Fibroblast of lung (primary cell): Measurements from ENCODE around the gene RASL11B. TPM values are rescaled to one million over a fixed set of nuclear protein-coding genes. Genes with fewer than 3 reads are reported as not detected.

Experiments
- DNase-seq, 2 donors: peaks; one replicate each; pipeline versions ENCODE4 v3.0.0 to v3.0.0-alpha.2; 2010; ENCODE audit warnings: low read depth in 2 of 2
- H2AFZ ChIP-seq: 2 replicates; pipeline ENCODE4 v1.5.1; 2012; ENCODE audit warnings: low read length, control low read depth, inconsistent platforms
- H3K27ac ChIP-seq: 2 replicates; pipeline ENCODE4 v1.5.1; 2011; ENCODE audit warnings: low read length, control low read depth; ENCODE audit not compliant: insufficient read depth
- H3K27me3 ChIP-seq: 2 replicates; pipeline ENCODE4 v1.5.1; 2011; ENCODE audit warnings: mild to moderate bottlenecking, low read length; ENCODE audit not compliant: control insufficient read depth, insufficient read depth
- H3K36me3 ChIP-seq: 2 replicates; pipeline ENCODE4 v1.5.1; 2011; ENCODE audit warnings: low read length; ENCODE audit not compliant: control insufficient read depth, insufficient read depth
- H3K4me1 ChIP-seq: 2 replicates; pipeline ENCODE4 v1.5.1; 2011; ENCODE audit warnings: low read length; ENCODE audit not compliant: control insufficient read depth, insufficient read depth; ENCODE audit errors: extremely low read depth
- H3K4me2 ChIP-seq: 2 replicates; pipeline ENCODE4 v1.5.1; 2011; ENCODE audit warnings: low read length, control low read depth; ENCODE audit not compliant: insufficient read depth; ENCODE audit errors: extremely low read depth
- H3K4me3 ChIP-seq, 4 experiments: fragments of 200-600 bp in 1 of 4; sonication (generic) in 1 of 4; replicated peaks in 1 of 4; 2 replicates each; pipeline ENCODE4 v1.5.1; 2011 to 2016; ENCODE audit warnings: low read length in 4 of 4, low read depth in 3 of 4, mild to moderate bottlenecking in 3 of 4, control low read depth in 2 of 4, inconsistent platforms in 1 of 4, mixed read lengths in 1 of 4; ENCODE audit not compliant: insufficient read depth in 1 of 4; ENCODE audit errors: control extremely low read depth in 1 of 4
- H3K79me2 ChIP-seq: 2 replicates; pipeline ENCODE4 v1.5.1; 2012; ENCODE audit warnings: mild to moderate bottlenecking, low read length, inconsistent platforms; ENCODE audit not compliant: control insufficient read depth, insufficient read depth
- H3K9ac ChIP-seq: 2 replicates; pipeline ENCODE4 v1.5.1; 2011; ENCODE audit warnings: mild to moderate bottlenecking, low read length, control low read depth; ENCODE audit not compliant: insufficient read depth
- H3K9me3 ChIP-seq: 2 replicates; pipeline ENCODE4 v1.5.1; 2012; ENCODE audit warnings: low read depth, low read length; ENCODE audit not compliant: control insufficient read depth, insufficient read depth
- H4K20me1 ChIP-seq: 2 replicates; pipeline ENCODE4 v1.5.1; 2011; ENCODE audit warnings: low read length; ENCODE audit not compliant: control insufficient read depth, insufficient read depth; ENCODE audit errors: extremely low read depth
- EZH2 ChIP-seq: IDR thresholded peaks from 2 replicates; pipeline ENCODE4 v1.5.1; 2012; ENCODE audit warnings: low read length, control low read depth, mild to moderate bottlenecking; ENCODE audit errors: missing control alignments
- polyA plus RNA-seq, 2 donors: library from polyadenylated mRNA; depleted of rRNA in 1 of 2; stranded (reverse) in 1 of 2; unstranded in 1 of 2; fragments of >200 nt; gene quantifications; 2 replicates each; pipeline ENCODE4 v1.2.1, GENCODE V29; 2011 to 2012; ENCODE audit warnings: missing spikeins in 1 of 2
- total RNA-seq: library from RNA; depleted of rRNA; stranded (reverse); fragments of >200 nt; gene quantifications from 2 replicates; pipeline ENCODE4 v1.2.1, GENCODE V29; 2014
- TF ChIP-seq, protein P1 (sequence below), 2 donors: IDR thresholded peaks in 1 of 2; conservative IDR thresholded peaks in 1 of 2; 1 replicate in 1 of 2; 2 replicates in 1 of 2; pipeline ENCODE4 v1.5.1; 2011 to 2012; ENCODE audit warnings: low read length in 2 of 2, control low read depth in 1 of 2, inconsistent platforms in 1 of 2, low read depth in 1 of 2, mild to moderate bottlenecking in 1 of 2

Gene RASL11B
- total and polyA plus RNA-seq, 2 donors (not counting 1 experiment from before 2014, with no cell fraction given), result 2.1 to 15.2 TPM

DNA sequence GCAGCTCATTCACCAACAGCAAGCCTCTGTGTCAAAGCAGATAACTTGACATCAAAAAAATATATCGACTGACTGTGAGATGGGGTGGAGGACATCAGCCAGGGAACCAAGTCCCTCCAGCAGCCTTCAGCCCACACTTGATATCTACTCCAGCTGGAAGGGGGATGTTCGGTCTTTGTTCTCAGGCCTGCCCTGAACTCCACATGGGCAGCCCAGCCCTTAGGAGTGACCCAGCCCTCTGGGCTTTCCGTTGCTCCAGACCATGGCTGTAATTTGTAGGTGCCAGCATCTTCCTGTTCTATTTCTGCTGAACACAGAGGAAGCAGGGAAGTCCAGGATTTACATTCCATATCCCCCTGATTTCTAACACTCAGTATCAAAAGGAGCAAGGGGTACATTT is 17.4 kb downstream of the RASL11B start:
- H3K36me3 ChIP-seq, result no peaks in the 10 kb centered on the region
- H3K4me1 ChIP-seq, result no peaks in the 10 kb centered on the region

DNA sequence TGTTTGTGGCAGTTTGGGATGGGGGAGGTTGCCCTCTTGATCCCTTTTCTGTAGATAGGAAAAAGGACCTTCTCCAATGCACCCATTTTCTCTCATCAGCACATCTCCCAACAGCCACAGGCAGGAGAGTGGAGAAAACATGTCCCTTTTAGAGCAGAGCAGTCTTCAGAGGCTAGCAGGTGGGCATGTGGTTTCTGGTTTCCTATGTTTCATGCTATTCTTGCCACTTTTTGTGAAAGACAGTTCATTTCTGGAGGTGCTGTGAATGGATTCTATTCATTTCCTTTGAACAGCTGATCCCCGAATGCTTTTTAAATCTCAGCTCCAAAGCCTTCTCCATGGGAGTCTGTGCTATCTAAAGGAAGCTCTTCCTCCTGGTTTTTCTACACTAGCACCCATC is 18.9 kb downstream of the RASL11B start:
- TF ChIP-seq, protein P1, sequence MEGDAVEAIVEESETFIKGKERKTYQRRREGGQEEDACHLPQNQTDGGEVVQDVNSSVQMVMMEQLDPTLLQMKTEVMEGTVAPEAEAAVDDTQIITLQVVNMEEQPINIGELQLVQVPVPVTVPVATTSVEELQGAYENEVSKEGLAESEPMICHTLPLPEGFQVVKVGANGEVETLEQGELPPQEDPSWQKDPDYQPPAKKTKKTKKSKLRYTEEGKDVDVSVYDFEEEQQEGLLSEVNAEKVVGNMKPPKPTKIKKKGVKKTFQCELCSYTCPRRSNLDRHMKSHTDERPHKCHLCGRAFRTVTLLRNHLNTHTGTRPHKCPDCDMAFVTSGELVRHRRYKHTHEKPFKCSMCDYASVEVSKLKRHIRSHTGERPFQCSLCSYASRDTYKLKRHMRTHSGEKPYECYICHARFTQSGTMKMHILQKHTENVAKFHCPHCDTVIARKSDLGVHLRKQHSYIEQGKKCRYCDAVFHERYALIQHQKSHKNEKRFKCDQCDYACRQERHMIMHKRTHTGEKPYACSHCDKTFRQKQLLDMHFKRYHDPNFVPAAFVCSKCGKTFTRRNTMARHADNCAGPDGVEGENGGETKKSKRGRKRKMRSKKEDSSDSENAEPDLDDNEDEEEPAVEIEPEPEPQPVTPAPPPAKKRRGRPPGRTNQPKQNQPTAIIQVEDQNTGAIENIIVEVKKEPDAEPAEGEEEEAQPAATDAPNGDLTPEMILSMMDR (conservative IDR thresholded peaks at IDR 0.05 in 1 of 2, IDR thresholded peaks at IDR 0.05 in 1 of 2; ENCODE audit: low read depth in 1 of 2, low read length in 2 of 2), result no peak
- no peak for TF ChIP-seq EZH2

More for the DNA sequence above, 17.4 kb downstream of the RASL11B start:
- Histone ChIP-seq H3K27me3 (no peaks in the 10 kb centered on the region), H3K9ac (no peak overlapping the region), H3K4me2 (no peak overlapping the region), H4K20me1 (no peaks in the 10 kb centered on the region), H3K4me3 (no peak overlapping the region), H2AFZ (no peak overlapping the region), H3K79me2 (no peaks in the 10 kb centered on the region), H3K27ac (no peak overlapping the region), H3K9me3 (no peaks in the 10 kb centered on the region)
- TF ChIP-seq, protein P1 (conservative IDR thresholded peaks at IDR 0.05 in 1 of 2, IDR thresholded peaks at IDR 0.05 in 1 of 2; ENCODE audit: low read depth in 1 of 2, low read length in 2 of 2), result no peak
- no peak for TF ChIP-seq EZH2
- no peak for DNase-seq

DNA sequence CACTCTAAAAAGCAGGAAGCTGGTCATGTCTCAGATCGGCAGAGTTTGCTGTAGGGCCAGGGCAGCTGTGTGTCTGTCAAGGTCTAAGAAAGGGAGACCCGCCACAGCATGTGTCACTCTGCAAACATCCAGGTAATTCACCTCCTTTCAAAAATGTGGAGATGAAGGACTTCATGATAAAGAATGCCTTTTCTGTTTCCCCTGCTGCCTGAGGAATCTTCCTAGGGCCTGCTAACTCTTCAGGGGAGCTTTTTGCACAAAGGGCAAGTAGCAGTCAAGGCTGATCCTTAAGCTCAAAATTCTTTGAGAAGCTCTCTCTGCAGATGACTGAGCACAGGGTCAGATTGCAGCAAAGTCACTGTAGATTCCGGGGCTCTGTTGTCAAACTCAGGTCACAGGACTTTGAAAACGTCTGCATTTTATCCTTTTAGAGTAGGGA is 21.1 kb downstream of the RASL11B start:
- Histone ChIP-seq H3K4me2 (no peak overlapping the region), H4K20me1 (no peaks in the 10 kb centered on the region), H3K4me3 (no peak overlapping the region), H3K9ac (no peak overlapping the region), H3K79me2 (no peaks in the 10 kb centered on the region), H3K27ac (no peak overlapping the region), H3K27me3 (no peaks in the 10 kb centered on the region), H3K9me3 (no peaks in the 10 kb centered on the region), H2AFZ (no peak overlapping the region), H3K4me1 (no peaks in the 10 kb centered on the region), H3K36me3 (no peaks in the 10 kb centered on the region)
- TF ChIP-seq, protein P1 (conservative IDR thresholded peaks at IDR 0.05 in 1 of 2, IDR thresholded peaks at IDR 0.05 in 1 of 2; ENCODE audit: low read depth in 1 of 2, low read length in 2 of 2), result no peak
- TF ChIP-seq EZH2, result no peak
- DNase-seq, result no peak

More for the DNA sequence above, 18.9 kb downstream of the RASL11B start:
- no peak overlapping the region for H3K9ac ChIP-seq
- DNase-seq, result no peak
- H3K36me3 ChIP-seq, result no peaks in the 10 kb centered on the region
- no peak overlapping the region for H3K4me3 ChIP-seq
- no peak overlapping the region for H2AFZ ChIP-seq
- no peaks in the 10 kb centered on the region for H4K20me1 ChIP-seq
- no peak overlapping the region for H3K27ac ChIP-seq
- H3K27me3 ChIP-seq, result no peaks in the 10 kb centered on the region
- no peaks in the 10 kb centered on the region for H3K9me3 ChIP-seq
- no peak overlapping the region for H3K4me2 ChIP-seq
- no peaks in the 10 kb centered on the region for H3K4me1 ChIP-seq
- H3K79me2 ChIP-seq, result no peaks in the 10 kb centered on the region
